ENCODE measurements around the gene CIPC. TPM values are rescaled to one million over a fixed set of nuclear protein-coding genes. Genes with fewer than 3 reads are reported as not detected.

Gene CIPC
- total RNA-seq, 2 donors from 2014 or later, result 64.7 to 87.8 TPM

DNA sequence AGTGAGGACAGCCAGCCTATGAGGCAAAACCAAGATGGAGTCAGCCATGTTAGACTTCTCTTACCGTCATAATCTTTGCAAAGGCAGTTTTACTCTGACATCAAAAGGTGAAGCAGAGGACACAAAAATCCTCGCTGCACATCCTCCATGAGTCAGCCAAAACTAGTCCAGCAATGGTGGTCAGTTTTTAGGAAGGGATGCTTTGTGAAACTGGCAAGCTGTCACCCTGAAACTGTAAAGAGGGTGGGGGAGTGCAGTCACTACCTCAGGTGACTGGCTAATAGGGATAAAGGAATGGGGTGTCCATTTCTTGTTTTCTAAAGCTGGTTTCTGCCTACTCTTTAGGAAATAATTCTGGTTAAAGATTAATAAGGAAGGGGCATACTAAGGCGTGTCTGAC lies 5.4 kb upstream of the CIPC start:
- no peak overlapping the region for H3K27ac ChIP-seq
- H3K27me3 ChIP-seq, result no peaks in the 10 kb centered on the region
- TF ChIP-seq, protein P1, sequence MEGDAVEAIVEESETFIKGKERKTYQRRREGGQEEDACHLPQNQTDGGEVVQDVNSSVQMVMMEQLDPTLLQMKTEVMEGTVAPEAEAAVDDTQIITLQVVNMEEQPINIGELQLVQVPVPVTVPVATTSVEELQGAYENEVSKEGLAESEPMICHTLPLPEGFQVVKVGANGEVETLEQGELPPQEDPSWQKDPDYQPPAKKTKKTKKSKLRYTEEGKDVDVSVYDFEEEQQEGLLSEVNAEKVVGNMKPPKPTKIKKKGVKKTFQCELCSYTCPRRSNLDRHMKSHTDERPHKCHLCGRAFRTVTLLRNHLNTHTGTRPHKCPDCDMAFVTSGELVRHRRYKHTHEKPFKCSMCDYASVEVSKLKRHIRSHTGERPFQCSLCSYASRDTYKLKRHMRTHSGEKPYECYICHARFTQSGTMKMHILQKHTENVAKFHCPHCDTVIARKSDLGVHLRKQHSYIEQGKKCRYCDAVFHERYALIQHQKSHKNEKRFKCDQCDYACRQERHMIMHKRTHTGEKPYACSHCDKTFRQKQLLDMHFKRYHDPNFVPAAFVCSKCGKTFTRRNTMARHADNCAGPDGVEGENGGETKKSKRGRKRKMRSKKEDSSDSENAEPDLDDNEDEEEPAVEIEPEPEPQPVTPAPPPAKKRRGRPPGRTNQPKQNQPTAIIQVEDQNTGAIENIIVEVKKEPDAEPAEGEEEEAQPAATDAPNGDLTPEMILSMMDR (IDR thresholded peaks at IDR 0.05), result no peak
- no peaks in the 10 kb centered on the region for H3K36me3 ChIP-seq
- no peak for DNase-seq (ENCODE audit: low spot score)
- H3K4me1 ChIP-seq, result peaks cover 0 to 19% of the 10 kb centered on the region in 2 donors
- H3K4me3 ChIP-seq, result no peak overlapping the region
- peaks cover 7 to 17% of the 10 kb centered on the region in 2 donors for H3K9me3 ChIP-seq

DNA sequence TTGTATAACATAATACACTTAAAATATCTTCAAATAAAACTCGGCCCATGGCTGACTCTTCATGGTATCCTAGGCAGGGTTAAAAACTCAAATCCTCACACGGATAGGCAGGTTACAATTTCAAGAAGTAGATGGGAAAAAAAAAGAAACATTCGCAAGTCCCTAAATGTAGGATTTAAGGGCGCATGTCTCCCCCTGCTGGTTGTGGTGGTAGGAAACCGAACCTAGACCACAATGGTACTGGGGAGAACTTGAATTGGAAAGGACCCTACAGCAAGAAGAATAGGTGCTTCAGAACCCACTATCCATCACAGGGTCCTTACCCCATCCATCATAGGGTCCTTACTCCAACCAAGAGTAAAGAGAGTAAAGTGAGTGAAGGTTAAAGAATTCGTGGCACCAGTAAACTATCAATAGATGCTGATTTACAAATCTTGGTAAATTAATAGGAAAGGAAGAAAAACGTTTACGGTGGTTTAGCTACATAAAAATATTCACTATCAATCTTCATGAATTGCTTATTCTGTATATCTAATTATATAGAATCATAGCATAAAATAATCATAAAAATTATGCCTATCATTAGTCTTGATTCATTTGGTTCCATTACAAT lies 3.3 kb upstream of the CIPC start:
- TF ChIP-seq, protein P1 (IDR thresholded peaks at IDR 0.05), result peak; percentile 45 to 83
- H3K9me3 ChIP-seq, result peaks cover 7 to 17% of the 10 kb centered on the region in 2 donors
- H3K4me1 ChIP-seq, result peaks cover 0 to 30% of the 10 kb centered on the region in 2 donors
- H3K27ac ChIP-seq, result peak overlapping the region in 1 of 2 donors; percentile 29
- H3K4me3 ChIP-seq, result no peak overlapping the region
- H3K27me3 ChIP-seq, result no peaks in the 10 kb centered on the region
- H3K36me3 ChIP-seq, result no peaks in the 10 kb centered on the region
- peak; percentile 82 for DNase-seq (ENCODE audit: low spot score)

DNA sequence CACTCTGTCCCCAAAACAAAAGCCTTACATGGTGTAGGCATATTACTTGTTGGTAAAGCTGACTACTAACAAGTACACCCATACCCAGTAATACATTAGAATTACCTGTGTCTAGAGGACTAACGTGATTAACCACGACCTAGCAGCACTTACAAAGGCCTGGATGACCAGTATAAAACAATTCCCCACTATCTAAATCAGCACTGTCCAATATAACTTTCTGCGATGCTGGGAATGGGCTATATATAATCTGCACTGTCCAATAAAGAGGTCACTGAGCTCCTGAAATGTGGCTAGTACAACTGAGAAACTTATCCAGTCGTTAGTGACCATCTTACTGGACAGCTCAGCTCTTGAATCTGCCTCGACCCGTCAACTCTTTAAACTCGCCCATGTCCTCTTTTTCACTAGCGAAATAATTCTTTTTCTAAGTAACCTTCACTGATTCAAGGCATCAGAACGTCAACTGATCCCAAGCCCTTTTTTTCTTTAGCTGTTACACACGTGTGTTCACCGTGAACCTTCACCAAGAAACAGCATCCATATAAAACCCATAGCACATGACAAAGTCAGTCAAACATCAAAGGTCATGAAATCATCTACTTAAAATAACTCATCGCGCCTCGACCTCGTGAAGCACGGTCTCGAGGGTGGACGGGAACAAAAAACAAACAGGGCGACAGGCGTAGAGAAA lies 905 bp upstream of the CIPC start:
- no peak for DNase-seq (ENCODE audit: low spot score)
- H3K27me3 ChIP-seq, result no peaks in the 10 kb centered on the region
- H3K4me1 ChIP-seq, result peaks cover 0 to 51% of the 10 kb centered on the region in 2 donors

DNA sequence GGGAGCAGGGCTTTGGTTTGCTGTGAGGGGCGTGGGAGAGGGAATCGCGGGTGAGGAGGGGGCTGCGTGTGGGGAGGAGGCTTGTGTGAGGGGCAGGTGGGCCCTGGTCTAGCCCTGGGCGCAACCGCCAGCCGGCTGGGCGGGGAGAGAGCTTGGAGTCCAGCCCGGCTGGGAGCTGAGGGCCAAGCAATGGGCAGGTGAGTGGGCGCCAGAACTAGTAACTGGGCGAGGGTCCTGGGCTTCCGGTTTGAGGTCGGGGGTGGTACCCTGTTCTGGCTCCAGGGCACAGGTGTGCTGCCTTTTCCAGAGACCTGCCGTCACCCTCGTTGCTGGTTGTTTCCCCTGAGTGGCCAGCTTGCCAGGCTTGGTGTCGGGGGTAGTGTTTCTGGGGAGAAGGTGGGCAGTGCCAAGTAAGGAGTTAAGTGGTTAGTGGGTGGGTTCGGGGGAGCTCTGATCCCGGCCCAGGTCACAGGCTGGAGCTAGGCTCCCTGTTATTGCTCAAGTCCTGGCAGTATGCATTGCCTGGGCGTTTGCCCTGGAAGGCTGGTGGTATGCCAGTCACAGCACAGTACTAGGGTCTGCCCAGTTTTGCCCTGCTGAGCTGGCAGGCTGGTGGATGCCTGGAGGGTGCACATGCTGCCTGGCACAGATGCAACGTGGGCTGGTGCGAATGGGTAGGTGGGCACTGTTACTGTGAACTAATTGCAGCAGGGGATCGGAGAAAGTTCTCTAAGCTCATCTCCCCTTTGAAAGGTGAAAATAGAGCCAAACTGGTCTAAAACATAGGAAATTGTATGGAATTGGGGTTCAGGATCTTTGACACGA lies 683 bp downstream of the CIPC start:
- Histone ChIP-seq H3K27me3 (no peaks in the 10 kb centered on the region), H3K9me3 (no peaks in the 10 kb centered on the region), H3K4me3 (peak overlapping the region; percentile 74 to 80), H3K36me3 (no peaks in the 10 kb centered on the region), H3K27ac (peak overlapping the region; percentile 96 to 97), H3K4me1 (peaks cover 0 to 67% of the 10 kb centered on the region in 2 donors)
- TF ChIP-seq, protein P1 (IDR thresholded peaks at IDR 0.05), result no peak
- DNase-seq (ENCODE audit: low spot score), result peak; percentile 73

More for the DNA sequence above, 905 bp upstream of the CIPC start:
- Histone ChIP-seq H3K4me3 (peak overlapping the region; percentile 37 to 74), H3K9me3 (peaks cover 0 to under 1% of the 10 kb centered on the region in 2 donors), H3K36me3 (no peaks in the 10 kb centered on the region), H3K27ac (peak overlapping the region; percentile 96 to 97)
- TF ChIP-seq, protein P1 (IDR thresholded peaks at IDR 0.05), result no peak

DNA sequence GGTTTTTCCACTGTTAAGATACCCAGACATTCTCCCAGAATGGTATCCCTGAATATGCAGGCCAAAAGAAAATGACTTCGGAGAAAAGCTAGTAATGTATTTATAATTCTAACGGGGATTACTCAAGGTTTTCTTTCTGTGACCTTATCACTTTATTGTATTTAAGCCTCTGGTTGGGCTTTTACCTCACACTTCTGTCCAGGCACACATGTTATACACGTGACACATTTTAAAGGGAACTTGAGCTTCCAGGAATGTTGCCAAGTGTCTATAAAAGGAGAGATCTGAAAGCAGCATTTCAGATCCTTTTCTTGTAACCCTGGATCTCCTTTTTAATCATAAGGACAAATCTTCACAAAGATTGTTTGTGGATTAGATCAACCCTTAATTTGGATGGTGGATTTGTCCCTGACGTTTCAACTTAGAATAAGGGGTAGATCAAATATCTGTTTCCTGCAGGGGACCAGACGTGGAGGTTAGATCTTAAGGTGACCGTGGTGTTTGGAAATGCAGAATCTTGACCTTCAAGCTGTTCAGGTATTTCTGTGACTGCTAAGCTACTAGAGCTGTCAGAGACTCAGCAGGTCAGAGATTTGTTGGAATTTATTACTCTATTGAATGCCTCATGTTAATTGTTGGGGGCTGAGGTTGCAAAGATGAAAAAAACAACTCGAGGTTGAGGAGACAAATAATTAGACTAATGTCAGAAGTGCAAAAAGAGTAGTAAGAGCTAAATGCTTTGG lies 1.5 kb downstream of the CIPC start:
- peaks cover 0 to 72% of the 10 kb centered on the region in 2 donors for H3K4me1 ChIP-seq
- no peaks in the 10 kb centered on the region for H3K36me3 ChIP-seq
- peak overlapping the region; percentile 96 to 97 for H3K27ac ChIP-seq
- DNase-seq (ENCODE audit: low spot score), result no peak
- no peaks in the 10 kb centered on the region for H3K27me3 ChIP-seq
- TF ChIP-seq, protein P1 (IDR thresholded peaks at IDR 0.05), result no peak
- H3K9me3 ChIP-seq, result no peaks in the 10 kb centered on the region
- peak overlapping the region in 1 of 2 donors; percentile 74 for H3K4me3 ChIP-seq

All from right atrium auricular region (tissue), 2 donors.